HepG2 (cell line): ENCODE results near the gene FAR1. TPM values are rescaled to one million over a fixed set of nuclear protein-coding genes. Genes with fewer than 3 reads are reported as not detected.

Experiments
- ATAC-seq: fragments of 200-7000 bp; cut with Tn5 transposase; 3 replicates; pipeline ENCODE4 v1.9.1; 2020; ENCODE audit warnings: mild to moderate bottlenecking, moderate library complexity
- Bru-seq: library from RNA; stranded (reverse); fragments of 400-500 nt; gene quantifications from one replicate; lab custom pipeline; 2021; lab: Mats Ljungman, UMichigan
- BruChase-seq, 2 experiments: library from RNA; stranded (reverse); fragments of 400-500 nt; gene quantifications; one replicate each; lab custom pipeline; 2021; lab: Mats Ljungman, UMichigan
- BruUV-seq: library from RNA; stranded (reverse); fragments of 400-500 nt; replicated peaks from 2 replicates; lab custom pipeline; 2021; lab: Mats Ljungman, UMichigan
- CTCF ChIA-PET: fragments of 300-600 bp; formaldehyde crosslinking; extraction: SDS; loops from one replicate; lab custom pipeline; 2021; ENCODE audit warnings: low total read pairs, inconsistent platforms, low intra/inter-chr PET ratio; lab: Yijun Ruan, JAX
- POLR2A ChIA-PET: fragments of 350-600 bp; sonication (Branson Sonifier 250); formaldehyde crosslinking; loops from one replicate; lab custom pipeline; 2020; ENCODE audit warnings: antibody characterized with exemption, inconsistent platforms; lab: Yijun Ruan, JAX
- DNase-seq: peaks from one replicate; pipeline ENCODE4 v3.0.0-alpha.2; 2015; ENCODE audit warnings: low spot score
- FAIRE-seq: peaks from 3 replicates; lab custom pipeline; 2011; peaks lifted over from hg19 to GRCh38; lab: Jason Lieb, UNC
- H2AFZ ChIP-seq: one replicate; pipeline ENCODE4 v1.6.1; 2011; ENCODE audit warnings: low read length, inconsistent platforms
- H3K27ac ChIP-seq: fragments of 300-600 bp; 3 replicates; pipeline ENCODE4 v1.8.0; 2011; ENCODE audit warnings: mixed run types, mild to moderate bottlenecking, mixed read lengths, low read length, inconsistent platforms; ENCODE audit not compliant: insufficient read depth; ENCODE audit errors: extremely low read length
- H3K27me3 ChIP-seq, 2 experiments: fragments of 200-600 bp in 1 of 2; 2 replicates in 1 of 2; 3 replicates in 1 of 2; pipeline versions ENCODE4 v1.6.0 to v1.8.0; 2011; ENCODE audit warnings: low read length in 2 of 2, mild to moderate bottlenecking in 2 of 2, moderate library complexity in 2 of 2, inconsistent platforms in 1 of 2; ENCODE audit not compliant: insufficient read depth in 2 of 2, control insufficient read depth in 1 of 2
- H3K36me3 ChIP-seq, 2 experiments: fragments of 200-600 bp in 1 of 2; replicated peaks in 1 of 2; 2 replicates in 1 of 2; 3 replicates in 1 of 2; pipeline versions ENCODE4 v1.5.1 to v1.8.0; 2011; ENCODE audit warnings: low read length in 2 of 2, inconsistent platforms in 1 of 2; ENCODE audit not compliant: insufficient read depth in 2 of 2, control insufficient read depth in 1 of 2
- H3K4me1 ChIP-seq: 2 replicates; pipeline ENCODE4 v1.5.1; 2012; ENCODE audit warnings: low read length, inconsistent platforms; ENCODE audit not compliant: insufficient read depth
- H3K4me2 ChIP-seq: 2 replicates; pipeline ENCODE4 v1.6.0; 2011; ENCODE audit warnings: low read depth, low read length, inconsistent platforms
- H3K4me3 ChIP-seq, 3 experiments: fragments of 200-600 bp in 1 of 3; sonication (generic), shearing (Covaris generic) in 1 of 3; replicated peaks in 1 of 3; 2 replicates each; pipeline ENCODE4 v1.5.1; 2011 to 2016; ENCODE audit warnings: low read length in 3 of 3, inconsistent platforms in 2 of 3, low read depth in 2 of 3, mild to moderate bottlenecking in 2 of 3, control low read depth in 1 of 3, mixed read lengths in 1 of 3; ENCODE audit not compliant: insufficient read depth in 1 of 3
- H3K79me2 ChIP-seq: one replicate; pipeline ENCODE4 v1.6.1; 2011; ENCODE audit warnings: low read length, inconsistent platforms; ENCODE audit not compliant: insufficient read depth
- H3K9ac ChIP-seq: 2 replicates; pipeline ENCODE4 v1.6.0; 2011; ENCODE audit warnings: mild to moderate bottlenecking, low read depth, low read length, inconsistent platforms; ENCODE audit not compliant: insufficient read depth
- H3K9me3 ChIP-seq: 2 replicates; pipeline ENCODE4 v1.5.1; 2012; ENCODE audit warnings: mild to moderate bottlenecking, low read length
- H4K20me1 ChIP-seq: 2 replicates; pipeline ENCODE4 v1.6.0; 2011; ENCODE audit warnings: inconsistent platforms, mild to moderate bottlenecking, low read length, moderate library complexity; ENCODE audit not compliant: insufficient read depth
- AFF4 ChIP-seq: sonication (generic); formaldehyde crosslinking; IDR thresholded peaks from 2 replicates; pipeline ENCODE4 v1.4.0; 2020; ENCODE audit warnings: missing genetic modification reagents
- CTCF ChIP-seq: sonication (generic); formaldehyde crosslinking; IDR thresholded peaks from 2 replicates; pipeline ENCODE4 v1.5.0; 2020; ENCODE audit warnings: mild to moderate bottlenecking, missing genetic modification reagents, moderate library complexity
- DBP ChIP-seq: sonication (generic); formaldehyde crosslinking; IDR thresholded peaks from 2 replicates; pipeline ENCODE4 v1.4.0; 2020; ENCODE audit warnings: missing genetic modification reagents; ENCODE audit errors: not compliant biosample characterization
- JARID2 ChIP-seq: sonication (generic); formaldehyde crosslinking; IDR thresholded peaks from 2 replicates; pipeline ENCODE4 v1.8.1; 2023; ENCODE audit warnings: missing genetic modification reagents, inconsistent platforms; ENCODE audit not compliant: insufficient replicate concordance
- KMT2A ChIP-seq: sonication (generic); formaldehyde crosslinking; IDR thresholded peaks from 2 replicates; pipeline ENCODE4 v1.4.0; 2020; ENCODE audit warnings: missing genetic modification reagents
- SIN3B ChIP-seq: fragments of 150-350 bp; IDR thresholded peaks from 2 replicates; pipeline ENCODE4 v1.6.1; 2014; ENCODE audit warnings: low read length
- TARDBP ChIP-seq: sonication (generic); formaldehyde crosslinking; IDR thresholded peaks from 2 replicates; pipeline ENCODE4 v1.8.0; 2022; ENCODE audit warnings: mild to moderate bottlenecking, missing genetic modification reagents
- ZNF124 ChIP-seq: sonication (generic); formaldehyde crosslinking; IDR thresholded peaks from 2 replicates; pipeline ENCODE4 v1.4.0; 2020; ENCODE audit warnings: missing genetic modification reagents
- ZNF280B ChIP-seq: sonication (generic); formaldehyde crosslinking; IDR thresholded peaks from 2 replicates; pipeline ENCODE4 v1.5.0; 2020; ENCODE audit warnings: missing genetic modification reagents, mild to moderate bottlenecking, borderline replicate concordance
- ZNF296 ChIP-seq: sonication (generic); formaldehyde crosslinking; conservative IDR thresholded peaks from 2 replicates; pipeline ENCODE4 v1.5.0; 2020; ENCODE audit warnings: mild to moderate bottlenecking, missing genetic modification reagents
- WGBS: methylation state at CpG from one replicate; pipeline ENCODE4 v1.1.6; 2017; ENCODE audit warnings: low lambda C conversion rate; 5-methylcytosine and 5-hydroxymethylcytosine counted together
- in situ Hi-C: cut with HindIII; loops from 2 replicates; pipeline ENCODE4 v1.10.0; 2017; ENCODE audit warnings: low pct_unique_long_range_greater_than_20kb; ENCODE audit not compliant: extremely low pct_ligation_motif_present
- intact Hi-C: fragments of 100-400 bp; cut with micrococcal nuclease; formaldehyde crosslinking; loops from one replicate; pipeline ENCODE4 v1.10.0; 2022; ENCODE audit not compliant: unreplicated experiment
- long read RNA-seq, 2 experiments: library from RNA in 1 of 2; library from polyadenylated mRNA in 1 of 2; stranded (forward) in 1 of 2; unstranded in 1 of 2; transcript quantifications; one replicate each; pipeline ENCODE4 v2.0.0, GENCODE V29; 2019 to 2022
- polyA minus RNA-seq, 3 experiments: library from RNA; depleted of rRNA, polyadenylated mRNA; stranded (reverse); fragments of >200 nt; gene quantifications; 2 replicates each; pipeline ENCODE4 v1.2.3, GENCODE V29; 2011; ENCODE audit warnings: low replicate concordance in 1 of 3
- polyA plus RNA-seq, 8 experiments: library from polyadenylated mRNA; depleted of rRNA in 3 of 8; stranded (reverse) in 7 of 8; unstranded in 1 of 8; fragments of >200 nt; fragmentation: Illumina TruSeq in 4 of 8; extraction: Trizol in 4 of 8; gene quantifications; 2 replicates each; pipeline versions ENCODE4 v1.2.1 to v1.2.3, GENCODE V29; 2011 to 2016; ENCODE audit warnings: low read depth in 4 of 8, missing spikeins in 1 of 8, mixed read lengths in 1 of 8; ENCODE audit not compliant: insufficient read depth in 1 of 8
- total RNA-seq, 5 experiments: library from RNA; depleted of rRNA; stranded (reverse); fragments of >200 nt; fragmentation: Illumina TruSeq; extraction: Trizol; gene quantifications; 2 replicates each; pipeline ENCODE4 v1.2.3, GENCODE V29; 2016; ENCODE audit warnings: low read depth in 1 of 5

Gene FAR1
- total RNA-seq (2016; rRNA removed; fragmentation: Illumina TruSeq; extraction: Trizol) (0.95 and 1.1 TPM in 2 replicates), polyA plus RNA-seq (2011; rRNA removed) (0.40 and 0.63 TPM in 2 replicates), polyA minus RNA-seq (2011; rRNA and poly(A)+ RNA removed; ENCODE audit: low replicate concordance) (0.22 and 38.6 TPM in 2 replicates), Bru-seq, nascent RNA (percentile 26 among the genes with signal in this experiment), BruChase-seq, experiment 1, labeled RNA remaining after a 6-hour chase (percentile 30 among the genes with signal in this experiment), BruChase-seq, experiment 2, labeled RNA remaining after a 2-hour chase (percentile 30 among the genes with signal in this experiment)
- total RNA-seq (2016; cell fraction: cytosol; rRNA removed; fragmentation: Illumina TruSeq; extraction: Trizol; ENCODE audit: low read depth): 0.40 TPM in 1 of 2 replicates, not detected in the other
- 1.1 and 1.3 TPM in 2 replicates for total RNA-seq (2016; cell fraction: insoluble cytoplasmic fraction; rRNA removed; fragmentation: Illumina TruSeq; extraction: Trizol)
- 0.43 and 0.65 TPM in 2 replicates for total RNA-seq (2016; cell fraction: membrane; rRNA removed; fragmentation: Illumina TruSeq; extraction: Trizol)
- total RNA-seq (2016; cell fraction: nucleus; rRNA removed; fragmentation: Illumina TruSeq; extraction: Trizol): 1.2 and 1.3 TPM in 2 replicates
- 0.13 and 0.27 TPM in 2 replicates for polyA plus RNA-seq (2011; cell fraction: cytosol; rRNA removed)
- polyA plus RNA-seq (2011; cell fraction: nucleus; rRNA removed): 0.48 and 0.69 TPM in 2 replicates
- polyA plus RNA-seq (2012): 0.20 and 0.21 TPM in 2 replicates
- 0.03 TPM in 1 of 2 replicates, not detected in the other for polyA plus RNA-seq (2016; cell fraction: cytosol; fragmentation: Illumina TruSeq; extraction: Trizol; ENCODE audit: low read depth)
- 0.40 and 0.85 TPM in 2 replicates for polyA plus RNA-seq (2016; cell fraction: insoluble cytoplasmic fraction; fragmentation: Illumina TruSeq; extraction: Trizol; ENCODE audit: low read depth)
- polyA plus RNA-seq (2016; cell fraction: membrane; fragmentation: Illumina TruSeq; extraction: Trizol; ENCODE audit: low read depth): 0.15 and 0.22 TPM in 2 replicates
- polyA plus RNA-seq (2016; cell fraction: nucleus; fragmentation: Illumina TruSeq; extraction: Trizol; ENCODE audit: insufficient read depth, low read depth): 1.0 and 2.6 TPM in 2 replicates
- 0.59 and 1.5 TPM in 2 replicates for polyA minus RNA-seq (2011; cell fraction: cytosol; rRNA and poly(A)+ RNA removed)
- polyA minus RNA-seq (2011; cell fraction: nucleus; rRNA and poly(A)+ RNA removed): 0.90 and 1.5 TPM in 2 replicates
- long read RNA-seq, experiment 1: 0 reads
- long read RNA-seq, experiment 2: 0 reads

GRCh38 chr11:13668102-13668956 is at the start of gene FAR1:
FAR1 (plus strand) TSS chr11:13668668; CDS start chr11:13694766, 26,098 bp downstream.
- Histone ChIP-seq H2AFZ (no peak within 1 kb of the TSS), H3K4me1 (no peaks in the 10 kb centered on the region), H3K27me3 (no peaks in the 10 kb centered on the region), H3K4me3 (no peak within 1 kb of the TSS), H3K27ac (no peak within 1 kb of the TSS), H4K20me1 (no peaks in the 10 kb centered on the region), H3K79me2 (no peaks in the 10 kb centered on the region), H3K9ac (no peak within 1 kb of the TSS), H3K9me3 (no peaks in the 10 kb centered on the region), H3K36me3 (no peaks in the 10 kb centered on the region), H3K4me2 (no peak within 1 kb of the TSS)
- no peak for ATAC-seq
- intact Hi-C loops (no loop called here), in situ Hi-C loops (no loop called here)
- DNase-seq: no peak
- FAIRE-seq: no peak
- BruUV-seq: no TSS peak
- CTCF ChIA-PET: no interaction called here
- POLR2A ChIA-PET: no interaction called here
- 88% methylated on average over 67 of the region's 104 CpGs for WGBS
- TF ChIP-seq ZNF280B (no peak), SIN3B (no peak), TARDBP (CRISPR knock-in tag) (no peak), ZNF296 (CRISPR knock-in tag) (no peak), JARID2 (CRISPR knock-in tag) (no peak), ZNF124 (CRISPR knock-in tag) (no peak), KMT2A (CRISPR knock-in tag) (no peak), AFF4 (CRISPR knock-in tag) (no peak), CTCF (CRISPR knock-in tag) (no peak), DBP (CRISPR knock-in tag) (no peak)
